ENCODE results near the gene RNF141.

Gene RNF141

GRCh38 chr11:10486161-10486840, 54.7 kb downstream of the RNF141 start:
- CTCF ChIA-PET: no interaction called here
- TF ChIP-seq, protein P1, sequence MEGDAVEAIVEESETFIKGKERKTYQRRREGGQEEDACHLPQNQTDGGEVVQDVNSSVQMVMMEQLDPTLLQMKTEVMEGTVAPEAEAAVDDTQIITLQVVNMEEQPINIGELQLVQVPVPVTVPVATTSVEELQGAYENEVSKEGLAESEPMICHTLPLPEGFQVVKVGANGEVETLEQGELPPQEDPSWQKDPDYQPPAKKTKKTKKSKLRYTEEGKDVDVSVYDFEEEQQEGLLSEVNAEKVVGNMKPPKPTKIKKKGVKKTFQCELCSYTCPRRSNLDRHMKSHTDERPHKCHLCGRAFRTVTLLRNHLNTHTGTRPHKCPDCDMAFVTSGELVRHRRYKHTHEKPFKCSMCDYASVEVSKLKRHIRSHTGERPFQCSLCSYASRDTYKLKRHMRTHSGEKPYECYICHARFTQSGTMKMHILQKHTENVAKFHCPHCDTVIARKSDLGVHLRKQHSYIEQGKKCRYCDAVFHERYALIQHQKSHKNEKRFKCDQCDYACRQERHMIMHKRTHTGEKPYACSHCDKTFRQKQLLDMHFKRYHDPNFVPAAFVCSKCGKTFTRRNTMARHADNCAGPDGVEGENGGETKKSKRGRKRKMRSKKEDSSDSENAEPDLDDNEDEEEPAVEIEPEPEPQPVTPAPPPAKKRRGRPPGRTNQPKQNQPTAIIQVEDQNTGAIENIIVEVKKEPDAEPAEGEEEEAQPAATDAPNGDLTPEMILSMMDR (IDR thresholded peaks at IDR 0.05; ENCODE audit: control extremely low read depth, extremely low read depth, low read depth, missing control alignments): no peak

GRCh38 chr11:10485646-10486045, 55.3 kb downstream of the RNF141 start:
- ChIA-PET POLR2A (no interaction called here), CTCF (no interaction called here)
- TF ChIP-seq, protein P1 (IDR thresholded peaks at IDR 0.05; ENCODE audit: control extremely low read depth, extremely low read depth, low read depth, missing control alignments): no peak
- no peak for DNase-seq (ENCODE audit: extremely low spot score)

More at GRCh38 chr11:10486161-10486840, 54.7 kb downstream of the RNF141 start:
- POLR2A ChIA-PET: no interaction called here
- no peak for DNase-seq (ENCODE audit: extremely low spot score)

DNA sequence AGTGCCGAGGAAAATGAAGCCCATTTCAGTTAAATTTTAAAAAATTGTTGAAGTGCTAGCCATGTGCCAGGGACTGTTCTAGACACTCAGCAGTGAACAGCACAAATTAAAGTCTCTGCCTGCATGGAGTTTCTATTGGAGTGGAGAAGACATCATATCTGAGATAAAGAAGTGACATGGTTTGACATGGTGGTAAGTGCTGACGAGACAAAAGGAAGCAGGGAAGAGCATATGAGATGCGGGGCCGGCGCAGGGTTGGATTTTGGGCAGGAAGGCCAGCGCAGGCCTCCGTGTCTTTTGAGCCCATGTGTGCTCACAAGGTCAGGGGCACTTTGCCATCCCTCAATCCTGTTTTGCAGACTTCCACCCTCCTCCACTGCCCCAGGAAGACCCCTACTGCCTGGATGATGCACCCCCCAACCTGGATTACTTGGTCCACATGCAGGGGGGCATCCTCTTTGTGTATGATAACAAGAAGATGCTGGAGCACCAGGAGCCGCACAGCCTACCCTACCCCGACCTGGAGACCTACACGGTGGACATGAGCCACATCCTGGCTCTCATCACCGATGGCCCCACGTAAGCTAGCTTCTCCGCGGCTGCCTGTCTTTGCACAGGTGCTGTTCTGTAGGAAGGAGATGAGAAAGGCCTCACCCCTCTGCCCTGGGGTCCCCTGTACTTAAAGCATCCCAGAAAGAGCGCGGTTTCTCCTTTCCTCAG, 56.4 kb downstream of the RNF141 start:
- DNase-seq (ENCODE audit: extremely low spot score): no peak
- POLR2A ChIA-PET: no interaction called here
- CTCF ChIA-PET: no interaction called here
- TF ChIP-seq, protein P1 (IDR thresholded peaks at IDR 0.05; ENCODE audit: control extremely low read depth, extremely low read depth, low read depth, missing control alignments): no peak

DNA sequence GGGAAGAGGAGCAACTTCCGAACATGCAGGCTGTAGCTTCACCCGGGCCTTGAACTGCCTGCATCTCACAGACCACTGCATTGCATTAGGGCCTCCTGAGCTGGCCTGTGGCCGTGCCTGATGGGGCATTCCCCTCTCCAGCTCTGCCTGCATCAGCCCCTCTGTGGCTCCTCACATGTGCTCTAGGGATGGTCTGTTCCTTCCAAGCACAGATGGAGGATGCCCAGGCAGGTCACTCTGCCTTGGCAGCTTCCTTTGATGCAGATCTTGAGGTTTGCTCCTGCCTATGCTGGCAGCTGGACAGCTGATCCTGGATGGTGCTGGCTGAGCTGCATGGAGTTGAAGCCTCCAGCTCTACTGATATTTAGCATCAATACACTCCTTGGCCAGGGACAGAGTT, 57.4 kb downstream of the RNF141 start:
- ChIA-PET CTCF (interaction anchor here (0.8 to 1.0 kb wide), 3 partner anchors 18 to 77 kb away, joined by 3 to 4 read pairs (median 3); no protein-coding TSS in a partner anchor), POLR2A (interaction anchor here (0.6 kb wide), 1 partner anchor 51 kb away, joined by 3 read pairs; no protein-coding TSS in a partner anchor)
- TF ChIP-seq, protein P1 (IDR thresholded peaks at IDR 0.05; ENCODE audit: control extremely low read depth, extremely low read depth, low read depth, missing control alignments): no peak
- DNase-seq (ENCODE audit: extremely low spot score): no peak

DNA sequence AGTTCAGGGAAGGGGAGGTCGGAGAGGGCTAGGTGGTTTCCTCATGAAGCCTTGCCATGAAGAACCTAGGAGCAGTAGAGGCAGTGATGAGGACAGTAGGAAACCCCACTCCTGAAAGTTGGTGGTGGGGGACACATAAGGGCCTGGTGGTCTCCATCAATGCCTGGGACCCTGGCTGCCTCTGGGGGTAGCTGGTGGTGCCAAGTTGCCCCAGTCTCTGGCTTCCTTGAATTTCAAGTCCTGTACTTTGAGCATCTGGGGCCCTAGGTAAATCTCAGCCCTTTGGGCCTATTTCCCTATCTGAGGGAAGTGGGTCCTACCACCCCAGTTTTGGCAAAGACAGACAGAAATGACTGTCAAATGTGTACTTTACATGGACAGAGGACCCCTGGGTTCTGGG, 57.8 kb downstream of the RNF141 start:
- DNase-seq (ENCODE audit: extremely low spot score): no peak
- TF ChIP-seq, protein P1 (IDR thresholded peaks at IDR 0.05; ENCODE audit: control extremely low read depth, extremely low read depth, low read depth, missing control alignments): no peak
- CTCF ChIA-PET: interaction anchor here (0.8 to 1.0 kb wide), 3 partner anchors 18 to 77 kb away, joined by 3 to 4 read pairs (median 3); no protein-coding TSS in a partner anchor
- POLR2A ChIA-PET: interaction anchor here (0.6 kb wide), 1 partner anchor 51 kb away, joined by 3 read pairs; no protein-coding TSS in a partner anchor

DNA sequence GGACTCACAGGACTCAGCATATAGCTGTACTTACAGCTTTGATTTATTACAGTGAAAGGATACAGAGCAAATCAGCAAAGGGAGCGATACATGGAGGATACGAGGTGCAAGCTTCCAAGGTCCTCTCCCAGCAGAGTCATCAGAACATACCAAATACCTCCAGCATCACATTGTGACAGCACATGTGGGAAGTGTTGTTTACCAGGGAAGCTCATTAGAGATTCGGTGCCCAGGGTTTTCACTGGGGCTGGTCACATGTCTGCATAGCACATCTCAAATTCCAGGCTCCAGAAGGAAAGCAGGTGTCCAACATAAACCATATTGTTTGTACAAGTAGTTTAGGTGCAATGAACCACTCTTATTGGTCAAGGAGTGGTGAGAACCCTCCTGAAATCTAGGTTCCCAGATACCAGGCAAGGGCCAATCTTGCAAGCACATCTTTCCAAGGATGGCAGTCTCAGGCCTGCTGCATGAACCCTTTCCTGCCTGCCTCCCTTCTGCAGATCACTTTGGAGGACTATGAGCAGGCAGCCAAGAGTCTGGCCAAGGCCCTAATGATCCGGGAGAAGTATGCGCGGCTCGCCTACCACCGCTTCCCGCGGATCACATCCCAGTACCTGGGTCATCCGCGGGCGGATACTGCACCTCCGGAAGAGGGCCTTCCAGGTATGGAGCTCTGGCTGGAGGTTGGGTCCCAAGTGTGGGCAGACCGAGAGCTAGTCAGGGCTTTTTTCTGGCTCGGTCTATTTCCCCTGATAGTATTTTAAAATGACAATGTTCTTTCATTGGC, 59.2 kb downstream of the RNF141 start:
- ChIA-PET CTCF (interaction anchor here (1.2 to 1.4 kb wide), 4 partner anchors 9 to 116 kb away, joined by 3 read pairs; no protein-coding TSS in a partner anchor), POLR2A (no interaction called here)
- no peak for DNase-seq (ENCODE audit: extremely low spot score)
- TF ChIP-seq, protein P1 (IDR thresholded peaks at IDR 0.05; ENCODE audit: control extremely low read depth, extremely low read depth, low read depth, missing control alignments): no peak

All from GM10248 (cell line).